ENCODE data around the gene TNFRSF21.

TNFRSF21 gene, protein sequence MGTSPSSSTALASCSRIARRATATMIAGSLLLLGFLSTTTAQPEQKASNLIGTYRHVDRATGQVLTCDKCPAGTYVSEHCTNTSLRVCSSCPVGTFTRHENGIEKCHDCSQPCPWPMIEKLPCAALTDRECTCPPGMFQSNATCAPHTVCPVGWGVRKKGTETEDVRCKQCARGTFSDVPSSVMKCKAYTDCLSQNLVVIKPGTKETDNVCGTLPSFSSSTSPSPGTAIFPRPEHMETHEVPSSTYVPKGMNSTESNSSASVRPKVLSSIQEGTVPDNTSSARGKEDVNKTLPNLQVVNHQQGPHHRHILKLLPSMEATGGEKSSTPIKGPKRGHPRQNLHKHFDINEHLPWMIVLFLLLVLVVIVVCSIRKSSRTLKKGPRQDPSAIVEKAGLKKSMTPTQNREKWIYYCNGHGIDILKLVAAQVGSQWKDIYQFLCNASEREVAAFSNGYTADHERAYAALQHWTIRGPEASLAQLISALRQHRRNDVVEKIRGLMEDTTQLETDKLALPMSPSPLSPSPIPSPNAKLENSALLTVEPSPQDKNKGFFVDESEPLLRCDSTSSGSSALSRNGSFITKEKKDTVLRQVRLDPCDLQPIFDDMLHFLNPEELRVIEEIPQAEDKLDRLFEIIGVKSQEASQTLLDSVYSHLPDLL

DNA sequence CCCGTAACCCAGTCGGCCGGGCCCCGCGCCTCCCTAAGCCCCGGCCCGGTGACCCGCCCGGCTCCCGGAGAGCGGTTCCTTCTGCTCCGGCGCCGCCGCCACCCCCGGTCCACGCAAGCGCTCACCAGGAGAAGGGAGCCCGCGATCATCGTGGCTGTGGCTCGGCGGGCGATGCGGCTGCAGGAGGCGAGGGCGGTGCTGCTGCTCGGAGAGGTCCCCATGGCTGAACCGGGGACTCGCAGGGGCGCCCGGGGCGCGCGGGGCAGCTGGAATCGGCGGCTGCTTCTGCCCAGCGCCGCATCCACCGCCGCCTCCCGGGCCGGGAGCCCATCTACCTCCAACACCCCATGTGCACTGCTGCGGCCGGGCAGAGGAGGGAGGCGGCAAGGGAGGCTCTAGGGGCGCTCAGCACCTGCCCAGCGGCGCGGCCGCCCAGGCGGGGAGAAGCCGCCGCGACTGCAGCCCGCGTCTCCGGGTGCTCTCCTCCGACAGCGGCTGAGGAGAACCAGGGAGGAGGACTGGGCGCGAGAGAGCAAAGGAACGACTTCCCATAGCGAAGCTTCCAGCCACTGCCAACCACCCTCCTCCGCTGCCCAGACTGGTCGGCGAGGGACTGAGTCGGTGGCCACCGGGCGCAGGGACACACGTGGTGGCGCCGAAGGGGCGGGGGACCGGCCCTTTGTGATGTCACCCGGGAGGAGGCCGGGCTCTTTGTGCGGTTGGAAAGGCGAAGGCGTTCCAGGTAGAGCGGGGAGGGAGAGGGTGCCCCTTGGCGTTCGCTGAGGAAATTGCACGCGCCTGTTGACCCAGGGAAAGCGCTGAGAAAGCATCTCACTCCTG lies at the start of gene TNFRSF21:
Gene TNFRSF21 (minus strand): TSS at position 615 of the 840 bp plus-strand sequence. CDS start 394 bp downstream, at position 221.
- peak; percentile 80 for DNase-seq (ENCODE audit: low read depth)
- peak within 1 kb of the TSS; percentile 83 for H3K4me3 ChIP-seq (ENCODE audit: low read length)
- TF ChIP-seq, protein P1, sequence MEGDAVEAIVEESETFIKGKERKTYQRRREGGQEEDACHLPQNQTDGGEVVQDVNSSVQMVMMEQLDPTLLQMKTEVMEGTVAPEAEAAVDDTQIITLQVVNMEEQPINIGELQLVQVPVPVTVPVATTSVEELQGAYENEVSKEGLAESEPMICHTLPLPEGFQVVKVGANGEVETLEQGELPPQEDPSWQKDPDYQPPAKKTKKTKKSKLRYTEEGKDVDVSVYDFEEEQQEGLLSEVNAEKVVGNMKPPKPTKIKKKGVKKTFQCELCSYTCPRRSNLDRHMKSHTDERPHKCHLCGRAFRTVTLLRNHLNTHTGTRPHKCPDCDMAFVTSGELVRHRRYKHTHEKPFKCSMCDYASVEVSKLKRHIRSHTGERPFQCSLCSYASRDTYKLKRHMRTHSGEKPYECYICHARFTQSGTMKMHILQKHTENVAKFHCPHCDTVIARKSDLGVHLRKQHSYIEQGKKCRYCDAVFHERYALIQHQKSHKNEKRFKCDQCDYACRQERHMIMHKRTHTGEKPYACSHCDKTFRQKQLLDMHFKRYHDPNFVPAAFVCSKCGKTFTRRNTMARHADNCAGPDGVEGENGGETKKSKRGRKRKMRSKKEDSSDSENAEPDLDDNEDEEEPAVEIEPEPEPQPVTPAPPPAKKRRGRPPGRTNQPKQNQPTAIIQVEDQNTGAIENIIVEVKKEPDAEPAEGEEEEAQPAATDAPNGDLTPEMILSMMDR (conservative IDR thresholded peaks at IDR 0.05; ENCODE audit: low read length): peak; percentile 97

DNA sequence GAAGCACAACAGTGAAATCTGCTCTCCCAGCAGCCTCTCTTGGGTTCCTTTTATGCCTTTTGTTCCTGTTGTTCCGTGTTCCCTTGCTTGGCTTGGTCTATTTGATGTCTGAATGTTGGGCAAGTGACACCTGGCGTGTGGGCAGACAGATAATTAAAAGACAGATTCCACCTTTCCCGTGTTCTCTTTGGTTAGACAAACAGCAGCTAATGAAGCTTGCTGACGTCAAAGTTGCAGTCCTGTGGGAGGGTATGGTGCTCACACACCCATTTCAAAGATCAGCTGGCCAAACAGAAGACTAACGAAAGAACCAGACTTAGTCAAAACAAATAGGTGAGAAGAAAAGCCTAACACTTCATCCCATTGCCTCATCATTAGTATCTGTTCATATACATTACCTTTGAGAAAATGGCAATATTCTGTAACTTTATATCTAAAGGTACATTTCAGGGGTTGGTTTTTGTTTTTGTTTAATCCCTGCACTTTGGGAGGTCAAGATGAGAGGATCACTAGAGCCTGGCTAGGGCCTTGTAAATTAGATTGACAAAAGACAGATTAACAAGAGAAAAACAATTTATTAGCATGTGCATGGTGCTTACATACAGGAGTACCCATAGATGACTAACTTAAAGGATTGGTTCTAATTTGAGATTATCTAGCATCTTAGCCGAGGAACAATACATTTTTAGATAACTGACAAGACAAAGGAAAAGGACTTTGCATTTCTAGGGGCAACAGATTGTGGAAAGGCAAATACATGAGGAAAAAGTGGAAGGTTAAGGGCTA lies 48.9 kb upstream of the TNFRSF21 start:
- TF ChIP-seq, protein P1 (conservative IDR thresholded peaks at IDR 0.05; ENCODE audit: low read length): no peak
- no peak for DNase-seq (ENCODE audit: low read depth)
- H3K4me3 ChIP-seq (ENCODE audit: low read length): no peak overlapping the region

DNA sequence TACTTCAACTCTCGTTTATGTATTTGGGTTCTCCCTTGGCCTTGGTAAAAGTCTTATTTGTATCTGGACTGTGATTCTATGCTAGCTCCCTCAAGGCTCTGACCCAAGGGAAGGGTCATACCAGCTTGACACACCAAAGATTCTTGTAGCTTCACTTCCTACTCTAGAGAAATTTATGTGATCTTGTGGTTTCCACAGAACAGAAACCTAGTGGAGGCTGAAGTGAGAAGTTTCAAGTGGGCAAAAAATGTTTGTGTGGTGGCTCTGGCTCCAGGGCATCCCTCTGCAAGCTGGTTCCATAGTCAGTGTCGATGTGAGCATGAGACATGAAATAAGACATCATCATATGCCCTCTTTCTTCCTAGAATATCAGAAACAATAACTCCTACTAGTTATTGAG lies 48.1 kb upstream of the TNFRSF21 start:
- H3K4me3 ChIP-seq (ENCODE audit: low read length): no peak overlapping the region
- TF ChIP-seq, protein P1 (conservative IDR thresholded peaks at IDR 0.05; ENCODE audit: low read length): no peak
- no peak for DNase-seq (ENCODE audit: low read depth)

DNA sequence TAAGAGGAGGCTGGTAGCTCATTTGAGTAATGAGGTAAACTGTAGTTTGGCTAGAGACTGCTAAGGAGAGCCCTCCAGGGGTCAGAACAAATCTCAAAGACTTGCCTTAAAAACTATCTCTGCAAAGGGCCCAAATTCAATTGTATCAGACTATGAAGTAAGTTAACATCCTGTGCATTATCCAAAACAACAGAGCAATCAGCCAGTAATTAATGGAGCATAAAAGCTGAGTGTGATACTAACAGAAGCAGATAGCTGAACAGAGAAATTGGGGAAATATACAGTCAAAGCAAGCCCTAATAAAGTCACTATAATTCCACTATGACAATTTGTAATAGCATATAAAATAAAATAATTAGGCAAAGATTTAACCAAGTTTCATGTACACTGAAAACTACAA lies 45.8 kb upstream of the TNFRSF21 start:
- no peak for DNase-seq (ENCODE audit: low read depth)

DNA sequence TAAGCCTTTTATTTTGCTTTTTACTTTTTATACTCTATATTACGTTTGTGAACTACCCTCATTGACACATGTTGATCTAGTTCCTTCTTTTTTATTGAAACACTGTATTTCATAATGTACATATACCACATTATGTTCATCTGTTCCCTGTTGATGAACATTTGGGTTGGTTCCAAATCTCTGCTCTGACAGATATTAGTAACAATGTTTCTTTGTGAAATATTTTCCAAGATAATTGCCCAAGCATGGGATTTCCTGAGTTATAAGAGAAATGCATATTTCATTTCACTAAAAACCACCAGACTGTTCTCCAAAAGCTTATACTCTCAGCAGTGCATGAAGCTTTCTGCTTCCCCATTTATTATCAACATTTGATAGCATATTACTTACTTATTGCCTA lies 44.2 kb upstream of the TNFRSF21 start:
- TF ChIP-seq, protein P1 (conservative IDR thresholded peaks at IDR 0.05; ENCODE audit: low read length): no peak
- DNase-seq (ENCODE audit: low read depth): no peak
- no peak overlapping the region for H3K4me3 ChIP-seq (ENCODE audit: low read length)

More for the DNA sequence above, 45.8 kb upstream of the TNFRSF21 start:
- no peak overlapping the region for H3K4me3 ChIP-seq (ENCODE audit: low read length)
- TF ChIP-seq, protein P1 (conservative IDR thresholded peaks at IDR 0.05; ENCODE audit: low read length): no peak

- no peak for DNase-seq (ENCODE audit: low read depth)
- TF ChIP-seq, protein P1 (conservative IDR thresholded peaks at IDR 0.05; ENCODE audit: low read length): no peak
- H3K4me3 ChIP-seq (ENCODE audit: low read length): no peak overlapping the region
These were observed 43.3 kb upstream of the TNFRSF21 start for GRCh38 chr6:47352966-47353365.

All from AG10803 (cell line).